Measurements from ENCODE around the gene AP3B1.

The AP3B1 gene

DNA sequence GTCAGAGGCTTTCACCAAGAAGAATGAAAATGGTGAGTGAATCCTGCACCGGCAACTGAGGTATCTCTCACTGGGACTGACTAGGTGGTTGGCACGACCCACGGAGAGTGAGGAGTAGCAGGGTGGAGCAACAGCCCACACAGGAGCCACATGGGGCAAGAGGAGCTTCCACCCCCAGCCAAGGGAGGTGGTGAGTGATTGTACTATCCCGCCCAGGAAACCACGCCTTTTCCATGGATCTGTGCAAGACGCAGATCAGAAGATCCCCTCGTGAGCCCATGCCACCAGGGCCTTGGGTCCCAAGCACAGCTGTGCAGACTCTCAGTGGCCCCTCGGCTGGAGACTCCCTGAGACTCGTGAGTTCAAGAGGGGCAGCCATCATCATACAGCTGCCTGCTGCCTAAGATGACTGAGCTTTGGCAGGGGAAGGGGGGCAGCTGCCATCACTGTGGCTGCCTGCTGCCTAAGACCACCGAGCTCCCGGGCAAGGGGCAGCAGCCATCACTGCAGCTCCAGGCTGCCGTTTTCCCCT, 229.5 kb downstream of the AP3B1 start:
- Histone ChIP-seq H3K9ac (ENCODE audit: low read length) (no peak overlapping the region), H3K4me2 (ENCODE audit: low read length) (no peak overlapping the region), H2AFZ (ENCODE audit: low read depth, low read length) (no peak overlapping the region), H3K4me3 (ENCODE audit: low read length) (no peak overlapping the region), H3K9me3 (ENCODE audit: insufficient read depth, low read length) (no peaks in the 10 kb centered on the region), H3K79me2 (ENCODE audit: low read length) (no peaks in the 10 kb centered on the region), H3K27ac (ENCODE audit: low read length) (no peak overlapping the region), H3K4me1 (ENCODE audit: low read length) (no peaks in the 10 kb centered on the region), H4K20me1 (ENCODE audit: insufficient read depth, low read length) (no peaks in the 10 kb centered on the region), H3K27me3 (ENCODE audit: low read depth, low read length) (no peaks in the 10 kb centered on the region), H3K36me3 (replicated peaks; ENCODE audit: low read depth, low read length) (no peaks in the 10 kb centered on the region)
- no peak for TF ChIP-seq EZH2phosphoT487 (IDR thresholded peaks at IDR 0.05; ENCODE audit: low read depth)
- TF ChIP-seq, protein P1, sequence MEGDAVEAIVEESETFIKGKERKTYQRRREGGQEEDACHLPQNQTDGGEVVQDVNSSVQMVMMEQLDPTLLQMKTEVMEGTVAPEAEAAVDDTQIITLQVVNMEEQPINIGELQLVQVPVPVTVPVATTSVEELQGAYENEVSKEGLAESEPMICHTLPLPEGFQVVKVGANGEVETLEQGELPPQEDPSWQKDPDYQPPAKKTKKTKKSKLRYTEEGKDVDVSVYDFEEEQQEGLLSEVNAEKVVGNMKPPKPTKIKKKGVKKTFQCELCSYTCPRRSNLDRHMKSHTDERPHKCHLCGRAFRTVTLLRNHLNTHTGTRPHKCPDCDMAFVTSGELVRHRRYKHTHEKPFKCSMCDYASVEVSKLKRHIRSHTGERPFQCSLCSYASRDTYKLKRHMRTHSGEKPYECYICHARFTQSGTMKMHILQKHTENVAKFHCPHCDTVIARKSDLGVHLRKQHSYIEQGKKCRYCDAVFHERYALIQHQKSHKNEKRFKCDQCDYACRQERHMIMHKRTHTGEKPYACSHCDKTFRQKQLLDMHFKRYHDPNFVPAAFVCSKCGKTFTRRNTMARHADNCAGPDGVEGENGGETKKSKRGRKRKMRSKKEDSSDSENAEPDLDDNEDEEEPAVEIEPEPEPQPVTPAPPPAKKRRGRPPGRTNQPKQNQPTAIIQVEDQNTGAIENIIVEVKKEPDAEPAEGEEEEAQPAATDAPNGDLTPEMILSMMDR (IDR thresholded peaks at IDR 0.05; ENCODE audit: low read depth, low read length) = no peak

DNA sequence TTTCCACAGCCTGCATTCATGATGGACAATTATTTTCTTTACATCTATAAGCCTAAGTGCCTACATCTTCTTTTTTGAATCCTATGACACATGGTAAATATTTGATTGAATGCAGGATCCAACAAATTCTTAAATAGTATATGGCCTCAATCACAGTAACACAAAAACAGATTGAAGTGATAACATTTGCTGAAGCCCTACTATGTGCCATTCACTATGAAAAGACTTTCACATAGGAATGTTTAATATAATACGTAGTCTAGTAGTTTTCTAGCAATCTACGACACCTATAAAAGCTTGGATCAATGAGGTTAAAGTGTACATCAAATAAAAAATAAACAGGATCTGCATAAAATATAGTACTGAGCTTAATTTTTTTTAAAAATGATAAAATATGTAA, 231.0 kb downstream of the AP3B1 start:
- no peaks in the 10 kb centered on the region for H3K36me3 ChIP-seq (replicated peaks; ENCODE audit: low read depth, low read length)
- no peak overlapping the region for H3K4me3 ChIP-seq (ENCODE audit: low read length)
- no peaks in the 10 kb centered on the region for H3K4me1 ChIP-seq (ENCODE audit: low read length)
- H2AFZ ChIP-seq (ENCODE audit: low read depth, low read length) = no peak overlapping the region
- no peaks in the 10 kb centered on the region for H3K9me3 ChIP-seq (ENCODE audit: insufficient read depth, low read length)
- no peaks in the 10 kb centered on the region for H4K20me1 ChIP-seq (ENCODE audit: insufficient read depth, low read length)
- no peak overlapping the region for H3K4me2 ChIP-seq (ENCODE audit: low read length)
- H3K79me2 ChIP-seq (ENCODE audit: low read length) = no peaks in the 10 kb centered on the region
- H3K9ac ChIP-seq (ENCODE audit: low read length) = no peak overlapping the region
- no peak overlapping the region for H3K27ac ChIP-seq (ENCODE audit: low read length)
- no peaks in the 10 kb centered on the region for H3K27me3 ChIP-seq (ENCODE audit: low read depth, low read length)
- TF ChIP-seq EZH2phosphoT487 (IDR thresholded peaks at IDR 0.05; ENCODE audit: low read depth) = no peak
- TF ChIP-seq, protein P1 (IDR thresholded peaks at IDR 0.05; ENCODE audit: low read depth, low read length) = no peak

DNA sequence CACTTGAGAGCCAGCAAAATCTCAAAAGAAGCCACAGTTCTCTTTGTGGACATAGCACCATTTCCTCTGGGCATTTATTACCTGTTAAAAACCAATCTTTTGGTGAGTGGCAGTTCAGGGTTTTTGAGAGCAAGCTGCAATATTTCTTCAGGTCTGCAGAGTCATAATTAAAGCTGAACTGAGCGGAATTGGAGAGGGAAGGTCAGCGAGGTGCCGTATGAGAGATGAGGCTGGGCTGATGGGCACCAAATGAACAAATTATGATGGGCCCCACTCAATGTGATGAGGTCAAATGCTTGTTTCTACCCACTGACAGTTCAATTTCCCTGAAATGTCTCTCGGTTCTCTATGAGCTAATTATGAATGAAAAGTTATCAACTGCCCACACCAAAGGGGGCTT, 231.9 kb downstream of the AP3B1 start:
- Histone ChIP-seq H3K27me3 (ENCODE audit: low read depth, low read length) (no peaks in the 10 kb centered on the region), H3K4me1 (ENCODE audit: low read length) (no peaks in the 10 kb centered on the region), H2AFZ (ENCODE audit: low read depth, low read length) (no peak overlapping the region), H3K27ac (ENCODE audit: low read length) (no peak overlapping the region), H3K9ac (ENCODE audit: low read length) (no peak overlapping the region), H3K9me3 (ENCODE audit: insufficient read depth, low read length) (no peaks in the 10 kb centered on the region), H3K4me3 (ENCODE audit: low read length) (no peak overlapping the region), H4K20me1 (ENCODE audit: insufficient read depth, low read length) (no peaks in the 10 kb centered on the region), H3K36me3 (replicated peaks; ENCODE audit: low read depth, low read length) (no peaks in the 10 kb centered on the region), H3K79me2 (ENCODE audit: low read length) (no peaks in the 10 kb centered on the region), H3K4me2 (ENCODE audit: low read length) (no peak overlapping the region)
- TF ChIP-seq, protein P1 (IDR thresholded peaks at IDR 0.05; ENCODE audit: low read depth, low read length) = no peak
- no peak for TF ChIP-seq EZH2phosphoT487 (IDR thresholded peaks at IDR 0.05; ENCODE audit: low read depth)

DNA sequence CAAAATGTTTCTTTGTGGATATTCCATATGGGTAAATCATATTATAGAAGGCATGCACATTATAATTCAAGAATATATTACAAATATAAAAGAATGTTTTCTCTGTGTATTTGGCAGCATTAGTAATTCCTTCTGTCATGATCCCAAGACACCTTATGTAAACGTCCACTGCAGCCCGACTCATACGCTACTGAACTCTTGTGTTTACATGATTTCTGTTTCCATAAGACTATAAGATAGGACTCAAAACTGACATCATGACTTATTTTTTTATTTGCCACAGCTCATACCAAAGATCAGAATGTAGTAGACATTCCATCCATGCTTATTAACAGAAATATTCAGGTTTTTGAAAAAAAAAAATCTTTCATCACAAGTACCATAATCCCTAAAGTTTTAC, 234.1 kb downstream of the AP3B1 start:
- H3K36me3 ChIP-seq (replicated peaks; ENCODE audit: low read depth, low read length) = no peaks in the 10 kb centered on the region
- H3K9ac ChIP-seq (ENCODE audit: low read length) = no peak overlapping the region
- H2AFZ ChIP-seq (ENCODE audit: low read depth, low read length) = no peak overlapping the region
- no peaks in the 10 kb centered on the region for H3K4me1 ChIP-seq (ENCODE audit: low read length)
- no peaks in the 10 kb centered on the region for H3K9me3 ChIP-seq (ENCODE audit: insufficient read depth, low read length)
- H3K4me2 ChIP-seq (ENCODE audit: low read length) = no peak overlapping the region
- H3K27me3 ChIP-seq (ENCODE audit: low read depth, low read length) = no peaks in the 10 kb centered on the region
- no peaks in the 10 kb centered on the region for H4K20me1 ChIP-seq (ENCODE audit: insufficient read depth, low read length)
- TF ChIP-seq, protein P1 (IDR thresholded peaks at IDR 0.05; ENCODE audit: low read depth, low read length) = no peak
- TF ChIP-seq EZH2phosphoT487 (IDR thresholded peaks at IDR 0.05; ENCODE audit: low read depth) = no peak
- H3K4me3 ChIP-seq (ENCODE audit: low read length) = no peak overlapping the region
- no peaks in the 10 kb centered on the region for H3K79me2 ChIP-seq (ENCODE audit: low read length)
- no peak overlapping the region for H3K27ac ChIP-seq (ENCODE audit: low read length)

All from OCI-LY3 (cell line).